Left lung (tissue), 10 donors: ENCODE data around the gene ANO3. TPM values are rescaled to one million over a fixed set of nuclear protein-coding genes. Genes with fewer than 3 reads are reported as not detected.

Experiments used
- ATAC-seq: fragments of 200-7000 bp; cut with Tn5 transposase; one replicate; pipeline ENCODE4 v1.9.1; 2020; ENCODE audit warnings: moderate library complexity
- DNase-seq, 4 donors: peaks; one replicate each; pipeline ENCODE4 v3.0.0-alpha.2; 2013 to 2020
- H3K27ac ChIP-seq, 2 donors: fragments of 200-600 bp; sonication (generic) in 1 of 2; one replicate each; pipeline versions ENCODE4 v1.5.0 to v1.8.0; 2020 to 2021
- H3K27me3 ChIP-seq, 2 donors: fragments of 200-600 bp; sonication (generic) in 1 of 2; one replicate each; pipeline versions ENCODE4 v1.5.0 to v1.8.0; 2020 to 2021
- H3K36me3 ChIP-seq, 2 donors: fragments of 200-600 bp; sonication (generic) in 1 of 2; one replicate each; pipeline versions ENCODE4 v1.5.0 to v1.8.0; 2020 to 2021
- H3K4me1 ChIP-seq, 2 donors: fragments of 200-600 bp; one replicate each; pipeline ENCODE4 v1.8.0; 2021
- H3K4me3 ChIP-seq, 2 donors: fragments of 200-600 bp; sonication (generic) in 1 of 2; one replicate each; pipeline versions ENCODE4 v1.5.0 to v1.8.0; 2020 to 2021; ENCODE audit warnings: mild to moderate bottlenecking in 1 of 2
- H3K9me3 ChIP-seq, 2 donors: fragments of 200-600 bp; sonication (generic) in 1 of 2; one replicate each; pipeline versions ENCODE4 v1.5.0 to v1.8.0; 2020 to 2021
- intact Hi-C, 2 donors: fragments of 100-400 bp; cut with DNase I; formaldehyde crosslinking; loops; one replicate each; pipeline versions ENCODE4 v1.11.2 to v1.14.2; 2022
- polyA plus RNA-seq, 6 donors: library from polyadenylated mRNA; unstranded; fragments of 120-200 nt; gene quantifications; one replicate each; pipeline ENCODE4 v1.2.1, GENCODE V29; 2013; ENCODE audit not compliant: insufficient read length in 6 of 6
- total RNA-seq, 2 donors: library from RNA; stranded (reverse); fragmentation: NEBNext Ultra II Directional; extraction: Animal tissue kit (Norgen Biotek cat#: 25700); gene quantifications; one replicate each; pipeline ENCODE4 v1.2.1, GENCODE V29; 2021
- TF ChIP-seq, protein P1 (sequence below), 2 donors: fragments of 200-600 bp; sonication (generic) in 1 of 2; IDR thresholded peaks; one replicate each; pipeline versions ENCODE4 v1.5.0 to v1.8.0; 2021; ENCODE audit warnings: antibody characterized with exemption in 2 of 2
- donor health status: DM: no; HTN: yes; CAD: no.
- donor health status: DM: no; HTN: no; CAD: no.

Gene ANO3
- total and polyA plus RNA-seq, 8 donors, result 0.31 to 1.4 (median 0.56) TPM

GRCh38 chr11:26553182-26553581 lies 221.3 kb downstream of the ANO3 start:
- H3K4me3 ChIP-seq, result no peak overlapping the region
- no peaks in the 10 kb centered on the region for H3K27me3 ChIP-seq
- H3K27ac ChIP-seq, result no peak overlapping the region
- peak; percentile 53 for ATAC-seq
- no peak for DNase-seq
- H3K4me1 ChIP-seq, result no peaks in the 10 kb centered on the region
- TF ChIP-seq, protein P1, sequence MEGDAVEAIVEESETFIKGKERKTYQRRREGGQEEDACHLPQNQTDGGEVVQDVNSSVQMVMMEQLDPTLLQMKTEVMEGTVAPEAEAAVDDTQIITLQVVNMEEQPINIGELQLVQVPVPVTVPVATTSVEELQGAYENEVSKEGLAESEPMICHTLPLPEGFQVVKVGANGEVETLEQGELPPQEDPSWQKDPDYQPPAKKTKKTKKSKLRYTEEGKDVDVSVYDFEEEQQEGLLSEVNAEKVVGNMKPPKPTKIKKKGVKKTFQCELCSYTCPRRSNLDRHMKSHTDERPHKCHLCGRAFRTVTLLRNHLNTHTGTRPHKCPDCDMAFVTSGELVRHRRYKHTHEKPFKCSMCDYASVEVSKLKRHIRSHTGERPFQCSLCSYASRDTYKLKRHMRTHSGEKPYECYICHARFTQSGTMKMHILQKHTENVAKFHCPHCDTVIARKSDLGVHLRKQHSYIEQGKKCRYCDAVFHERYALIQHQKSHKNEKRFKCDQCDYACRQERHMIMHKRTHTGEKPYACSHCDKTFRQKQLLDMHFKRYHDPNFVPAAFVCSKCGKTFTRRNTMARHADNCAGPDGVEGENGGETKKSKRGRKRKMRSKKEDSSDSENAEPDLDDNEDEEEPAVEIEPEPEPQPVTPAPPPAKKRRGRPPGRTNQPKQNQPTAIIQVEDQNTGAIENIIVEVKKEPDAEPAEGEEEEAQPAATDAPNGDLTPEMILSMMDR (IDR thresholded peaks at IDR 0.05), result no peak
- intact Hi-C loops, result no loop called here
- H3K9me3 ChIP-seq, result no peaks in the 10 kb centered on the region
- no peaks in the 10 kb centered on the region for H3K36me3 ChIP-seq

DNA sequence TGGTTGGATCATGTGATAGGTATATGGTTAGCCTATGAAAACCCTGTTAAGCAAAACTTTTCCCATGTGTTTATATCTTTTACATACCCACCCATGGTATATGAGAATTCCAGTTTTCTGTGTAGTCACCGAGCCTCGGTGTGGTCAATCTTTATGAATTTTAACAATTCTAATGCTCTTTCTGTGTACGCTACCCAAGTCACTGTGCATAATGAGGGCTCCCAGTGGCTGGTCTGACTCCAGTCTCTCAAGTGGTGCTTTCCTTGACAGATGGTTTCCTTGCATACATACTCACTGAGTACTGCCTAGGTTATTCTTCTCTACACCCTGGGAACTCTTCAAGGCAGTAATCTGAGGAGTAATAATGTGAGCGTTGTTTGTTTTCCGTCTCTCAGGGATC lies 222.5 kb downstream of the ANO3 start:
- no peaks in the 10 kb centered on the region for H3K36me3 ChIP-seq
- TF ChIP-seq, protein P1 (IDR thresholded peaks at IDR 0.05), result no peak
- ATAC-seq (no peak), DNase-seq (no peak)
- H3K27me3 ChIP-seq, result no peaks in the 10 kb centered on the region
- no peak overlapping the region for H3K27ac ChIP-seq
- H3K4me1 ChIP-seq, result no peaks in the 10 kb centered on the region
- no peaks in the 10 kb centered on the region for H3K9me3 ChIP-seq
- H3K4me3 ChIP-seq, result no peak overlapping the region
- intact Hi-C loops, result no loop called here

DNA sequence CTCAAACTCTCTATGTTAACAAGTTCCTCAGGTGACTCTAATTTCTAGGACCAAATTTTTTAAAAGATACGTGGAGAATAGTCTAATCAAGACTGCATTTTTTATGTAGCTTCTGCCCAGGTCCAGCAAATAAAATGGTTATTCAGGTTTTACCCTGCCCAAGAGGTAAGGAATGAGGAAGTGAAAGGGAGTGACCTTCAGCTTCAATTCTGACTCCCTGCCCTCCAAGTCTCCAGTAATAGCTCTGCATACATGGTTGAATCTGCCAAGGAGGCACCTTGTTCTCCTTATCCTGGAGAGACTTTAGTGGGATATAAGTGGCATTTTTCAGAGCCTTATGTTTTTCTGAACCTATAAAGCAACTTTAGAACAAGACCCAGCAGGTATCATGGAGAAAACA lies 224.7 kb downstream of the ANO3 start:
- intact Hi-C loops, result no loop called here
- Histone ChIP-seq H3K27ac (no peak overlapping the region), H3K27me3 (no peaks in the 10 kb centered on the region), H3K4me3 (no peak overlapping the region), H3K36me3 (no peaks in the 10 kb centered on the region), H3K9me3 (no peaks in the 10 kb centered on the region), H3K4me1 (no peaks in the 10 kb centered on the region)
- DNase-seq, result no peak
- peak; percentile 92 for ATAC-seq
- TF ChIP-seq, protein P1 (IDR thresholded peaks at IDR 0.05), result no peak

DNA sequence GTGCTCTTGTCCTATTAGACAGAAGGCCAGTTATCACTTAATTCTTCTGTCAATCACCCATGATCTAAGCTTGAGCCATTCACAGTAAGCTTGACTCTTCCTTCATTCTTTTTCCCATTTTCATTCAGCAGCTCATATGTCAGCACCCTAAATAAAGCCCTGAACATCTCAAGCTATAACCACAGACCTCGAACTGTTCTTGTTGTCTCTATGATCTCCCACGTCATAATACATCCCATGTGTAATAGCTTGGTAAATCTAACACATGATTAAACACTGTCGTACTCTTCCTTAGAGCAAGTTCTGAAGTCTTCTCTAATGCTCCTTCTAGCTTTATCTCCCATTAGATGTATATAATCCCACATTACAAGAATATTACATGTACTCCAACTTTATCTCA lies 225.7 kb downstream of the ANO3 start:
- H3K27me3 ChIP-seq, result no peaks in the 10 kb centered on the region
- intact Hi-C loops, result no loop called here
- TF ChIP-seq, protein P1 (IDR thresholded peaks at IDR 0.05), result no peak
- no peak overlapping the region for H3K4me3 ChIP-seq
- no peaks in the 10 kb centered on the region for H3K36me3 ChIP-seq
- DNase-seq, result no peak
- H3K27ac ChIP-seq, result no peak overlapping the region
- H3K9me3 ChIP-seq, result no peaks in the 10 kb centered on the region
- H3K4me1 ChIP-seq, result no peaks in the 10 kb centered on the region
- no peak for ATAC-seq

DNA sequence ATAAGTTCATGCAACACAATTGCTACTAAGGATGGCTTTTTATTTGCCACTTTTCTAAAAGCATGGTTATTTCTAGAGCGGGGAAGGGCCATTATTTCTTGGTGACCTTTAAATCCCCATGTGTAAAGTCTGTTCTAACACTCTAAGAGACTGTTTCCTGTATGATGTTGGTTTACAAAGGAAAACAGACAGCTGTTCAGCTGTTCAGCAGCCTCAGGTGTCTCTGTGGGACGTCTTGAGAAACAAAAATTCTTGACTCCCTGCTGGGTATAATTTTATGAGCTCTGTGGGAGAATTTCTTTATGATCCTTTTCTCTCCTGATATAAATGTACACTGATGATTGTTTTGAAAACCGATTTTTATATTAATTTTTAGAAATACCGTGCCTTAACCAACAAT lies 226.3 kb downstream of the ANO3 start:
- intact Hi-C loops, result no loop called here
- Histone ChIP-seq H3K36me3 (no peaks in the 10 kb centered on the region), H3K27me3 (no peaks in the 10 kb centered on the region), H3K27ac (no peak overlapping the region), H3K9me3 (no peaks in the 10 kb centered on the region), H3K4me1 (no peaks in the 10 kb centered on the region), H3K4me3 (no peak overlapping the region)
- TF ChIP-seq, protein P1 (IDR thresholded peaks at IDR 0.05), result no peak
- ATAC-seq, result no peak
- DNase-seq, result no peak
